Suppressor macrophage (primary cell): ENCODE results near the gene CNPY4.

Experiments
- DNase-seq, 4 experiments: peaks; one replicate each; pipeline ENCODE4 v3.0.0-alpha.2; 2020 to 2022

The CNPY4 gene

DNA sequence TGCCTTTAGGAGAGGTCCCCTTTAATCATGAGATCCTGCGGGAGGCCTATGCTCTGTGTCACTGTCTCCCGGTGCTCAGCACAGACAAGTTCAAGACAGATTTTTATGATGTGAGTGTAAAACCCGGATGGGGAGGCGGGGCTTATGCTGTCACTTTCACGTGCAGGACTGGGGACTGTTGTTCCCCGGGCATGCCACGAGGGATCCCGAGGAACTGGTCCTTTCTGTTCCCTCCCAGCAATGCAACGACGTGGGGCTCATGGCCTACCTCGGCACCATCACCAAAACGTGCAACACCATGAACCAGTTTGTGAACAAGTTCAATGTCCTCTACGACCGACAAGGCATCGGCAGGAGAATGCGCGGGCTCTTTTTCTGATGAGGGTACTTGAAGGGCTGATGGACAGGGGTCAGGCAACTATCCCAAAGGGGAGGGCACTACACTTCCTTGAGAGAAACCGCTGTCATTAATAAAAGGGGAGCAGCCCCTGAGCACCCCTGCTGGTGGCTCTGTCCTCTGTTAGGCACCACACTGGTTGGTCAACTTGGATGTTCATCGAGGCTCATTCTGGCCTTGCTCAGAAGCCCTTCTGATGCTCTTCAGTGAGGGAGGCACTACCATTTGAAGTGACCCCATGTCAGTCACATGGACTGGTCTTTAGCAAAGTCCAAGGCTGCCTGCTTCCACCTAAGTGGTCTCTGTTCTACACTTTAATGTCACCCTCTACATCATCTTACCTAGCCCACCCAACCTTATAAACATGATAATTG lies 27.8 kb upstream of the CNPY4 start:
- peak in 1 of 4 experiments; percentile 14 for DNase-seq

DNA sequence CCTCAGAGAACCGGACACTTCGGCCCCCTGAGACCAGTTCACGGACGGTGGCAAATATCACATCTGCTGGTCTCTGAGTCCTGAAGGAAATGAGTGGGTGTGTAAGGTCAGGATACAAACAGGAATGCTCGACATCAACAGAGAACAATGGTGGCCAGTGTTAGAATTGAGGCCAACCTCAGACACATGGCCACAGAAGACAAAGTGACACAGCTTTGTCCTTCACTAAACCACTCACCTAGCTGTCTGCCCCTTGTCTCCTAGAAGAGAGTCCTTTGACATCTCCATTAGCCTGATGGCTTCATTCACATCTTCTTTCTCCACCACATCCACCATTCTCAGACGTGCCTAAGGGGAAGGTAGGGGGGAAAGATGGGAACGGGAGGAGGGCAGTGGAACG lies 26.4 kb upstream of the CNPY4 start:
- DNase-seq = no peak

GRCh38 chr7:100093498-100093897 lies 25.9 kb upstream of the CNPY4 start:
- no peak for DNase-seq

DNA sequence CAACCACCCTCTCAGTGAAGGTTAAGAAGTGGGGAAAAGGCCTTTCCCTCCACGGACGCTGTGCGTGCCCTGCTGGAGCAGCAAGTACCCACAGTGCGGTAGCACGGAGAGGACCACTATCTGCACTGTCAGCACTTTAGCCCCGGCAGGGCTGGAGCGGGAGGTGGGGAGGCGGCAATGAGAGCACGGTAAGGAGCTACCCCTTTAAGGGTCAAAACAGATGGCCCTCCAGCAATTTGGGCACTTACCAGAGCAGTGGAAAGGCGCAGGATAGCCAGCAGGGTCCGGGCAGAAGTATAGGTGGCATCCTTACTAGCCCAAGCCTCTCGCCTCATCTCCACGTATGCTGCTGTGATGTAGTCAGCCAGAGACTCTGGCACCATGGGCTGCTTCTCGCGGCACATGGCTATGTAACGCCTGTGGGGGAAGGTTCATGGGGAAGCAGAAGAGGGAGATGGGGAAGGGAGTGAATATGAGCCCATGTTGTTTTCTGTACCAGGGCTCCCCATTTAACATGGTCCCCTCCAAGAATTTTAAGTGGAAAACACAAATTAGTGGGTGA lies 25.4 kb upstream of the CNPY4 start:
- DNase-seq = no peak

DNA sequence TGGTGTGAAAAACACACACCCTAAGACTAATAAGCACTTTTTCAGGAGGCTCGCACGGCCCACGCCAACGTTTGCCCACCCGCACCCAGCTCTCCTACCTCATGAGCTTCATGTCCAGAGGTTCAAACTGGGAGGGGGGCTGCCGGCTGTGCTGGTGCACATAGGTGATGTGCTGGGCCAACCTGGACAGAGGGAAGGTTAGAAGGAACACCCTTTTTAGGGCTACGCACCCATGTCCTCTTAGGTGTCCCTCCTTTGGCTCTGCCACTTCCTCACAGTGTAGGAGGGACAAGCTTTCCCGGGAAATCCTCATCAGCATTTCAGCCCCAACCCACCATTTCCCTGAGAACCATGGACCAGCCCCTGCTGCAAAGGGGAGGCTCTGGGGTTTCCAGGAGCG lies 24.1 kb upstream of the CNPY4 start:
- DNase-seq = no peak

DNA sequence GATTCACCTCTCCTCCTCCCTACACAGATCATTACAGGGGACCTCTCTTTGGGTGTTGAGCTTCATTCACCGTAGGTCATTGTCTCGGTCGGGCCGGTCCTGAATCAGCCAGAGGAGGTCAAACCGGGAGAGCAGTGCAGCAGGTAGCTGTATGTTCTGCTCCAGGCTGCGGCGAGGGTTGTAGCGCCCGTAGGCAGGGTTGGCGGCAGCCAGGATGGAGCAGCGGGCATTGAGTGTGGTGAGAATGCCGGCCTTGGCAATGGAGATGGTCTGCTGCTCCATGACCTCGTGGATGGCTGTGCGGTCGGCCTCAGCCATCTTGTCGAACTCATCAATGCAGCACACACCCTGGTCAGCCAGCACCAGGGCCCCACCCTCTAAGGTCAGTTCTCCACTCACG lies 23.7 kb upstream of the CNPY4 start:
- DNase-seq = no peak

GRCh38 chr7:100098913-100099312 lies 20.5 kb upstream of the CNPY4 start:
- no peak for DNase-seq

- no peak for DNase-seq
Observed at GRCh38 chr7:100099452-100099851, 20.0 kb upstream of the CNPY4 start.

DNA sequence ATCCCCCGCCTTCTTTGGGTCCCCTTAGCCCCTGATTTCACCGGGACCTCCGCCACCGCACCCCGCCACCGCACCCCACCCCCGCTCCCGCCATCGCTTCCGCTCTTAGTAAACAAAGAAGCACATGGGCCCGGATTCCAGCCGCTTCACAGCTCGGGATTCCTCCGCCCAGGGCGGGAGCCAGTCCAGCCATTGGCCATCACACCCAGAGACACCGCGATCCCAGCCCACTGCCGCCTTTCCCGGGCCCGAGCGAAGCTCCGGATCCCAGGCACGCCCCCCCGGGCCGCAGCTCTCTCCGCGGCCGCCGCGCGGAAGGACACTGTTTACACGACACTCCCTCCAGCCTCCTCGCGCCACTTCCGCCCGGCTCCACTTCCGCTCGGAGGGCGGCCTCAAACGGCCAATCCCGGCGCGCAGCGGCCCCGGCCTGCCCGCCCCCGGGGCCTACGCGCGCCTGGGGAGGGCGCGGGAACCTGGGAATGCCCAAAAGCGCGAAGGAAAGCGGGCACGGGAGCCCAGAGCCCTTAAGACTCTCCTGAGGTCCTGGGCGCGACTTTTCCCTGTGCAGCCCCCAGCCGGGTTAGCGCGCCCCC lies 18.9 kb upstream of the CNPY4 start:
- peak; percentile 95 to 99 (median 97) for DNase-seq

GRCh38 chr7:100101016-100101862 lies 18.2 kb upstream of the CNPY4 start, which contains the start of the genes AP4M1 and MCM7:
TSS of gene AP4M1 (plus strand) at chr7:100101643. CDS start at chr7:100101715, 72 bp downstream.
TSS of gene MCM7 (minus strand) at chr7:100101397. CDS start at chr7:100101294, 103 bp downstream.
- peak; percentile 98 to 100 (median 99) for DNase-seq

GRCh38 chr7:100102950-100103840 lies 16.2 kb upstream of the CNPY4 start:
- no peak for DNase-seq

DNA sequence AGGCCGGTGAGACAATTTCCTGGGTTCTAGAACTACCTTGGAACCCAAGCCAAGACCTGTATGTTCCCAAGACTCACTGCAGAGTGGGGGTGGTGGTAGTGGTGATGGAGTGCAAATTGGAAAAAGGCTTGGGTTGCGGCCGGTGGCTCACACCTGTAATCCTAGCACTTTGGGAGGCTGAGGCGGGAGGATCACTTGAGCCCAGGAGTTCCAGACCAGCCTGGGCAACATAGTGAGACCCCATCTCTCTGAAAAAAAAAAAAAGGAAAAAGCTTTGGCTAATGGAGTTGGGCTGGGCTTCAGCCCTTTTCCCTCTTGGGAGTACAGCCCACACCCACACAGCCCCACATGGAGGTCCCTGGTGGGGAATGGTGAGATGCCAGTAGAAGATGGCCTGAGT lies 13.9 kb upstream of the CNPY4 start:
- no peak for DNase-seq

DNA sequence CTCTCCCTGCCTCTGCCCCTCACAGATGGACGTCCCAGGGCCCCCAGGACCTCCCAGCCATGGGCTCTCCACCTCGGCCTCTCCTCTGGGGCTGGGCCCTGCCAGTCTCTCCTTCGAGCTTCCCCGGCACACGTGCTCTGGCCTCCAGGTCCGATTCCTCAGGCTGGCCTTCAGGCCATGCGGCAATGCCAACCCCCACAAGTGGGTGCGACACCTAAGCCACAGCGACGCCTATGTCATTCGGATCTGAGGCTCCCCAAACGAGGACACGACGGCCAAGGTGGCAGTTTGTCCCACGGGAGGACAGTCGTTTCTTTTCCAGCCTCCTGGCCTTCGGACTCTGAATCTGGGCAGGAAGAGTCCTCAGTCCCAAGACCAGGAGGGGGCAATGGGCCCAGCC lies 12.8 kb upstream of the CNPY4 start:
- no peak for DNase-seq

- DNase-seq = no peak
Observed at GRCh38 chr7:100107125-100107737, 12.2 kb upstream of the CNPY4 start.

- DNase-seq = no peak
Observed at GRCh38 chr7:100107890-100108289, 11.5 kb upstream of the CNPY4 start.

DNA sequence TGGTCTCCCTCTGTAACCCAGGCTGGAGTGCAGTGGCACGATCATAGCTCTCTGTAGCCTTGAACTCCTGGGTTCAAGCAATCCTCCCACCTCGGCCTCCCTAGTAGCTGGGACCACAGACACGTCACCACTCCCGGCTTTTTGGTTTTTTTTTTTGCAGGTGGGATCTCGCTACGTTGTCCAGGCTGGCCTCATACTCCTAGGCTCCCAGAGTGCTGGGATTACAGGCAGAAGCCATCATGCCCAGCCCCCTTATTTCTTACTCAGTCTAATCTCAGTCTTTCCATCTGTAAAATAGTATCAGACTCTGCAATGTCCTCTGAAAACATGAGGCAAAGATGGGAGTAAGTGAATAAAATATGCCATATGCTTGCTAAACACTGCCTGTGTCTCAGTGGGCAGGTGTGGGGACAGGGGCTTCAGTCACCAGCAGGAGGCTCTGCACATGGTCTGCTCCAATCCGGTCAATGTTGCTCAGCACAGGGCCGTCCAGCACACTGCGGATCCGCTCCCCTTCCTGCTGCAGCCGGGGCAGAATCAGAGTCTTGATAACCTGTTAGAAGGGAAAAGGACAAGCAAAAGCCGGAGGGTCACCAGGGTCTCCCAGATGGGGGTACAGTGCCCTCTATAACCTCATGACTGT lies 9.8 kb upstream of the CNPY4 start:
- no peak for DNase-seq

GRCh38 chr7:100111156-100111555 lies 8.3 kb upstream of the CNPY4 start:
- DNase-seq = no peak

DNA sequence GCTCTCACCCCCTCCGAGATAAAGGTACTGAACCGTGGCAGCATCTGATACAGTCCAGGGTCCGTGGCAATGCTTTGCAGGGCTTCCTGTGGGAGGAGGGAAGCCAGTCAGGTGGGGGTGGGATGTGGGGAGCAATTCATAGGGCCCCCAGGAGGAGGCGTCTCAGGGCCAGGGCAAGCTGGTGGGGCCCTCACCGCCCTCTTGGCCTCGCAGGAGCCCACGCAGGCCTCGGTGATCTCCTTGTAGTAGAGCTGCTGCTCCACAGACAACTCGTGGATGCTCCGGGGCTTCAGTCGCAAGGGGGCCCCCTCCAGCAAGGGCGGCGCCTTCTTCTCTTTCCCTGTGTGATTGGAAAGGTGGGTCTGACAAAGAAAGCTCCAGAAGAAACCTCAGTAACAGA lies 7.5 kb upstream of the CNPY4 start:
- no peak for DNase-seq

DNA sequence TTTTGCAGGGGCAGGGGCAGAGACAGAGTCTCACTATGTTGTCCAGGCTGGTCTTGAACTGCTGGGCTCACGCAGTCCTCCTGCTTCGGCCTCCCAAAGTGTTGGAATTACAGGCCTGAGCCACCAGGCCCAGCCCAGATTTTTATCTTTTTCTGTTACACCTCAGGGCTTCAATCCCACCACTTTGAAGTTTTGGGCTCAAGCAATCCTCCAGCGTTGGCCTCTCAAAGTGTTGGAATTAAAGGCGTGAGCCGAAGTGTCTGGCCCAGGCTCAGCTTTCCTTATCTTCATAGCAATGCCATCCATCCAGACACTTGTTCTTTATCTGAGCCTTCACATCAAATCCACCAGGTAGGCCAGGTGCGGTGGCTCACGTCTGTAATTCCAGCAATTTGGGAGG lies 4.4 kb upstream of the CNPY4 start:
- no peak for DNase-seq

- no peak for DNase-seq
Observed at GRCh38 chr7:100118388-100119071, 904 bp upstream of the CNPY4 start.
